ENCODE data around the gene FRY.

The FRY gene

GRCh38 chr13:32277839-32278238 is 246.3 kb downstream of the FRY start:
- FAIRE-seq = no peak
- TF ChIP-seq POLR2AphosphoS5 (IDR thresholded peaks at IDR 0.05; ENCODE audit: low read depth, low read length) (no peak), TAF1 (IDR thresholded peaks at IDR 0.05; ENCODE audit: low read depth, low read length) (no peak), PAX5 (IDR thresholded peaks at IDR 0.05; ENCODE audit: insufficient read depth, low read length, severe bottlenecking) (no peak), POLR2A (IDR thresholded peaks at IDR 0.05; ENCODE audit: low read depth, low read length) (no peak), POU2F2 (IDR thresholded peaks at IDR 0.05; ENCODE audit: low read depth, low read length) (no peak), SPI1 (IDR thresholded peaks at IDR 0.05; ENCODE audit: low read depth, low read length) (no peak)
- DNase-seq (ENCODE audit: insufficient read length, low spot score) = no peak

DNA sequence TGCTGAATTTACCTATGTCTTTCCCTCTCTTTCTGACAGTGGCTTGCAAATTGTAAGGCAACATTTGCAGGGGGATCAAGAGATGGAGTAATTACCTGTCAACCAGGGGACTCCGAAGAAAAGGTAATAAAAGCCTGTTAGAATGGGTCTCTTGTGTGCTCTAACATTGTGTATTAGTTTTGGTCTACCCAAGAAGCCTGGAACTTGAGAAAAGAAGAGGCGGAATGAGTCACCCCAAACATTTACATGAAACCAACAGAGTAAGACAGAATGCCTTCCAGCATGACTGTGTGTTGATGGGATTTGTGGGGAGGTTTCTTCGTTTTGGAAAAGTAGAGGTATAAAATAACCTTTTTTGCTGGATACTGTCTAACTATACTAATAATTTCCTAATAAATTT is 246.9 kb downstream of the FRY start:
- TF ChIP-seq POLR2A (IDR thresholded peaks at IDR 0.05; ENCODE audit: low read depth, low read length) (no peak), POU2F2 (IDR thresholded peaks at IDR 0.05; ENCODE audit: low read depth, low read length) (no peak), PAX5 (IDR thresholded peaks at IDR 0.05; ENCODE audit: insufficient read depth, low read length, severe bottlenecking) (no peak), SPI1 (IDR thresholded peaks at IDR 0.05; ENCODE audit: low read depth, low read length) (no peak), POLR2AphosphoS5 (IDR thresholded peaks at IDR 0.05; ENCODE audit: low read depth, low read length) (no peak), TAF1 (IDR thresholded peaks at IDR 0.05; ENCODE audit: low read depth, low read length) (no peak)
- FAIRE-seq (no peak), DNase-seq (ENCODE audit: insufficient read length, low spot score) (no peak)

DNA sequence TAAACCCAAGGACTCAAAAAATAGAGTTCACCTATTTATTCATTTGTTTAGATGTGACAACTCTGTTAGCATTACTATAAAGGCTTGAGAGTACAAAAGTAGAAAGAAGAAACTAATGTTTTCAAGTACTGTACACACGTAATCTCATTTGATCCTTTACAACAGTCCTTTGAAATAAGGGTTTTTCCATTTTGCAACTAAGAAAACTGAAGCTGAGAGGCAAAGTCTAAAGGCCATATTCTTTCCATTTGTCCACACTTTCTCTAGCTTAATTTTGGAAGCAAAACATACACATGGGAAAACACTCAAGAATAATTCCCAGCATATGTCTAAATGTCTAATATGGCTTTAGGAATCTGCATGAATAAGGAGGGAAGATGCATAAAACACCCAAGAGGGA is 249.5 kb downstream of the FRY start:
- DNase-seq (ENCODE audit: insufficient read length, low spot score) (no peak), FAIRE-seq (no peak)
- no peak for TF ChIP-seq SPI1 (IDR thresholded peaks at IDR 0.05; ENCODE audit: low read depth, low read length)
- TF ChIP-seq TAF1 (IDR thresholded peaks at IDR 0.05; ENCODE audit: low read depth, low read length) = no peak
- no peak for TF ChIP-seq PAX5 (IDR thresholded peaks at IDR 0.05; ENCODE audit: insufficient read depth, low read length, severe bottlenecking)

DNA sequence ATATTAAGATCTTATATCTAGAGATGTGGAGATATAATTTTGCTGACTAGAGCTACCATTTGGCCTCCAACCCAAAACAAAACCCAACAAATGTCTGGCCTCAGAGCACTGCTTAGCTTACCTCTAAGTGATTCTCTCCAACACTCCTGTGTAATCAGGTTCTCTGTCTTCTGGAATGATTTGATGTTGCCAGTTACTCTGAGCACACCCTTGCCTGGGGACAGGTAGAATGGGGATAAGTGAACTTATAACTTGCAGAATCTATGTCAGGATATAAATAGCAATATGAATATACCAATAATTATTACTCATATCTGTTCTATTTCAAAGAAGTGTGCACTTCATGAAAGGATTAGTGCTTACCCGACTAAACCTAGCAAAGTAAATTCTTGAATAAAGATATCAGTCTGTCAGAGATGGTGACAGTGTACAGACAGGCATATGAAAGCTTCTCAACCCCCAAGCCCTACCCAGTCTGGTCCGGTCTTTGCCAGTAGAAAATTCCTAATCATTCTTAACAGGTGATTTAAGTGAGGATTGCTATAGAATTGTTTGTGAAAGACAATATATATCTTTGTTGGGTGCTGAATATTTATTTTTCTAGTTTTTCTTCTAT is 250.6 kb downstream of the FRY start:
- TF ChIP-seq PAX5 (IDR thresholded peaks at IDR 0.05; ENCODE audit: insufficient read depth, low read length, severe bottlenecking) = no peak
- TF ChIP-seq TAF1 (IDR thresholded peaks at IDR 0.05; ENCODE audit: low read depth, low read length) = no peak
- TF ChIP-seq POLR2AphosphoS5 (IDR thresholded peaks at IDR 0.05; ENCODE audit: low read depth, low read length) = no peak
- no peak for TF ChIP-seq POLR2A (IDR thresholded peaks at IDR 0.05; ENCODE audit: low read depth, low read length)
- no peak for TF ChIP-seq POU2F2 (IDR thresholded peaks at IDR 0.05; ENCODE audit: low read depth, low read length)
- no peak for TF ChIP-seq SPI1 (IDR thresholded peaks at IDR 0.05; ENCODE audit: low read depth, low read length)
- DNase-seq (ENCODE audit: insufficient read length, low spot score) (no peak), FAIRE-seq (no peak)

GRCh38 chr13:32284927-32285632 is 253.5 kb downstream of the FRY start:
- DNase-seq (ENCODE audit: insufficient read length, low spot score) (no peak), FAIRE-seq (no peak)
- TF ChIP-seq TAF1 (IDR thresholded peaks at IDR 0.05; ENCODE audit: low read depth, low read length) = no peak
- no peak for TF ChIP-seq POLR2A (IDR thresholded peaks at IDR 0.05; ENCODE audit: low read depth, low read length)
- no peak for TF ChIP-seq SPI1 (IDR thresholded peaks at IDR 0.05; ENCODE audit: low read depth, low read length)
- TF ChIP-seq POU2F2 (IDR thresholded peaks at IDR 0.05; ENCODE audit: low read depth, low read length) = no peak
- no peak for TF ChIP-seq POLR2AphosphoS5 (IDR thresholded peaks at IDR 0.05; ENCODE audit: low read depth, low read length)
- TF ChIP-seq PAX5 (IDR thresholded peaks at IDR 0.05; ENCODE audit: insufficient read depth, low read length, severe bottlenecking) = no peak

DNA sequence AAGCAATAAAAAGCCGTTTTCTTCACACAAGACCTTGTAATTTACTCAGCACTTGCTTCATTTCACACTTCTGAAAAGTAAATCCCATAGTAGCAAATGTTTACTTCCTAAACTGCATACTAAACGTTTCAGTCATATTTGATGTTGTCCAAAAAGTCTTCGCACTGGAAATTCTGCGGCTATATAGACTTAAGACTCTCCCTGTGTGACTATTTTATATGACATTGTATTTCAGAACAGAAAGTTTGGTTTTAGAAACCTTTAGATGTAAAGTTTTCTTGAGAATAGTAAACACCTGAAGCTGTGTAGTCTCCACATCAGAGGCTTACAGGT is 254.0 kb downstream of the FRY start:
- no peak for TF ChIP-seq POLR2AphosphoS5 (IDR thresholded peaks at IDR 0.05; ENCODE audit: low read depth, low read length)
- TF ChIP-seq PAX5 (IDR thresholded peaks at IDR 0.05; ENCODE audit: insufficient read depth, low read length, severe bottlenecking) = no peak
- TF ChIP-seq SPI1 (IDR thresholded peaks at IDR 0.05; ENCODE audit: low read depth, low read length) = no peak
- no peak for TF ChIP-seq POU2F2 (IDR thresholded peaks at IDR 0.05; ENCODE audit: low read depth, low read length)
- no peak for TF ChIP-seq TAF1 (IDR thresholded peaks at IDR 0.05; ENCODE audit: low read depth, low read length)
- TF ChIP-seq POLR2A (IDR thresholded peaks at IDR 0.05; ENCODE audit: low read depth, low read length) = no peak
- DNase-seq (ENCODE audit: insufficient read length, low spot score) = no peak
- FAIRE-seq = no peak

DNA sequence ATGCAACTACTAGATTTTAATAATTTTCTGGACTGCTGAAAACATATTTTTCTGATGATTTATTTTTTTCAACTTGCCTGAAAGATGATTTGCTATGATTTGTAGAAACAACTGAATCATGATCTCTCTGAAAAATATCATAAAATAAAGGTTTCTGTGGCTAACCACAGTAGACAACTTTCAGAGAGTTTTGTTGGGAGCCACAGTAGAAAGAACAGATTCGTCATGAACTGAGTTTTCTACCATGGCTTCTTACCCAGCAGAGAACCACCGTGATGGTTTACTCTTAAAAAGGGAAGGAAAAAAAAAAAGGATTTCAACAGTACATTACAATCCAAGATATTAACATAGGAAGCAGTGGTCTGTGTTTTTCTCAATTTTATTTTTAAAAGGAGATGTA is 265.6 kb downstream of the FRY start:
- no peak for TF ChIP-seq POLR2AphosphoS5 (IDR thresholded peaks at IDR 0.05; ENCODE audit: low read depth, low read length)
- no peak for TF ChIP-seq POU2F2 (IDR thresholded peaks at IDR 0.05; ENCODE audit: low read depth, low read length)
- TF ChIP-seq TAF1 (IDR thresholded peaks at IDR 0.05; ENCODE audit: low read depth, low read length) = no peak
- DNase-seq (ENCODE audit: insufficient read length, low spot score) = no peak
- FAIRE-seq = no peak

DNA sequence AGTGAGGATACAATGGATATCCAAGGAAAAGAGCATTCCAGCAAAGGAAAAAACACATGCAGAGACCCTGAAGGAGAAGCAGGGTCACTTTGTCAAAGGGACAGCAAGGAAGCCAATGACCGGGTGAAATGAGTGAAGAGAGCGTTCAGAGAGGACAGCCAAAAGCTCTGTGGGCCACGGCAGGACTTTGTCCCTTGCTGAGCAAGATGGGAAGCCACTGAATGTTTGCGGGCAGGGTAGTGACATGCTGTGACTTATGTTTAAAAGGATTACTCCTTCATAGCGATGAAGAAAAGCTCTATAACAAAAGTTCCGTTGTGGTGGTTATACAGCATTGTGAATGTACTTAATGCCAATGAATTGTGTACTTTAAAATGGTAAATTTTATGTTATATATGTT is 267.1 kb downstream of the FRY start:
- no peak for FAIRE-seq

GRCh38 chr13:32299893-32300292 is 268.3 kb downstream of the FRY start:
- FAIRE-seq (no peak), DNase-seq (ENCODE audit: insufficient read length, low spot score) (no peak)
- TF ChIP-seq SPI1 (IDR thresholded peaks at IDR 0.05; ENCODE audit: low read depth, low read length) (no peak), POLR2AphosphoS5 (IDR thresholded peaks at IDR 0.05; ENCODE audit: low read depth, low read length) (no peak), TAF1 (IDR thresholded peaks at IDR 0.05; ENCODE audit: low read depth, low read length) (no peak), POLR2A (IDR thresholded peaks at IDR 0.05; ENCODE audit: low read depth, low read length) (no peak), POU2F2 (IDR thresholded peaks at IDR 0.05; ENCODE audit: low read depth, low read length) (no peak), PAX5 (IDR thresholded peaks at IDR 0.05; ENCODE audit: insufficient read depth, low read length, severe bottlenecking) (no peak)

More for the DNA sequence above, 267.1 kb downstream of the FRY start:
- no peak for TF ChIP-seq PAX5 (IDR thresholded peaks at IDR 0.05; ENCODE audit: insufficient read depth, low read length, severe bottlenecking)
- TF ChIP-seq POU2F2 (IDR thresholded peaks at IDR 0.05; ENCODE audit: low read depth, low read length) = no peak
- no peak for TF ChIP-seq TAF1 (IDR thresholded peaks at IDR 0.05; ENCODE audit: low read depth, low read length)
- TF ChIP-seq POLR2AphosphoS5 (IDR thresholded peaks at IDR 0.05; ENCODE audit: low read depth, low read length) = no peak
- TF ChIP-seq SPI1 (IDR thresholded peaks at IDR 0.05; ENCODE audit: low read depth, low read length) = no peak
- no peak for TF ChIP-seq POLR2A (IDR thresholded peaks at IDR 0.05; ENCODE audit: low read depth, low read length)
- DNase-seq (ENCODE audit: insufficient read length, low spot score) = no peak

DNA sequence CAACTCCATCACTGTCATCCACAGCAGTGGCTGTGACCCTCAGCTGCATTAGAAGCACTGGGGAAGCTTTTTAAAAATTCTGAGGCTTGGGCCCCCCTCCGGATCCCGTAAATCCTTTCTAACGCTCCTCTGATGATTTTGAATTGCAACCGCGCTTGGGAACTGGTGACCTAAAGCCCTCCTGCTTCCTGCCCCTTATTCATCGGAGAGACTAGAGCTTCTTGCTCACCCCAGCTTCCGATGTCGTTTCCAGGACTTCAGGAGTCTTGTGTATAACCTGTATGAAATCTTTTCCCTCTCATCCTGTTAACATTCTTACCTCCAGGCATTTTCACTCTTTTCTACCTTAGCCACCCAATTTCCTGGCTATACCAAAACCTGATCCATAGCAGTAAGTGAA is 268.8 kb downstream of the FRY start:
- TF ChIP-seq SPI1 (IDR thresholded peaks at IDR 0.05; ENCODE audit: low read depth, low read length) (no peak), TAF1 (IDR thresholded peaks at IDR 0.05; ENCODE audit: low read depth, low read length) (no peak), POU2F2 (IDR thresholded peaks at IDR 0.05; ENCODE audit: low read depth, low read length) (no peak), PAX5 (IDR thresholded peaks at IDR 0.05; ENCODE audit: insufficient read depth, low read length, severe bottlenecking) (no peak), POLR2AphosphoS5 (IDR thresholded peaks at IDR 0.05; ENCODE audit: low read depth, low read length) (no peak), POLR2A (IDR thresholded peaks at IDR 0.05; ENCODE audit: low read depth, low read length) (no peak)
- no peak for FAIRE-seq
- DNase-seq (ENCODE audit: insufficient read length, low spot score) = no peak

Data from GM12891 (cell line).